ENCODE results near the gene IQSEC3. TPM values are rescaled to one million over a fixed set of nuclear protein-coding genes. Genes with fewer than 3 reads are reported as not detected.

The IQSEC3 gene
- total and polyA plus RNA-seq, 2 of the 13 experiments (the other 11 are each of a cell fraction or from before 2014, with no cell fraction given) = not detected

GRCh38 chr12:145369-145960, 78.9 kb downstream of the IQSEC3 start (continued):
- TF ChIP-seq ZNF639 (CRISPR knock-in tag; conservative IDR thresholded peaks at IDR 0.05) (no peak), SRSF1 (optimal IDR thresholded peaks at IDR 0.05; ENCODE audit: low read depth, low read length) (no peak), FOXK2 (IDR thresholded peaks at IDR 0.05) (no peak), ZNF75D (CRISPR knock-in tag; IDR thresholded peaks at IDR 0.05; ENCODE audit: borderline replicate concordance) (no peak), KLF11 (CRISPR knock-in tag; IDR thresholded peaks at IDR 0.05) (no peak), ZNF251 (CRISPR knock-in tag; IDR thresholded peaks at IDR 0.05) (no peak), TRIM22 (IDR thresholded peaks at IDR 0.05) (no peak), ZNF678 (CRISPR knock-in tag; IDR thresholded peaks at IDR 0.05) (no peak), ZNF777 (CRISPR knock-in tag; IDR thresholded peaks at IDR 0.05) (no peak), ZNF878 (CRISPR knock-in tag; IDR thresholded peaks at IDR 0.05) (no peak), ZNF598 (CRISPR knock-in tag; IDR thresholded peaks at IDR 0.05; ENCODE audit: borderline replicate concordance) (no peak), ZNF142 (CRISPR knock-in tag; IDR thresholded peaks at IDR 0.05) (no peak)
- TF ChIP-seq, protein P1, sequence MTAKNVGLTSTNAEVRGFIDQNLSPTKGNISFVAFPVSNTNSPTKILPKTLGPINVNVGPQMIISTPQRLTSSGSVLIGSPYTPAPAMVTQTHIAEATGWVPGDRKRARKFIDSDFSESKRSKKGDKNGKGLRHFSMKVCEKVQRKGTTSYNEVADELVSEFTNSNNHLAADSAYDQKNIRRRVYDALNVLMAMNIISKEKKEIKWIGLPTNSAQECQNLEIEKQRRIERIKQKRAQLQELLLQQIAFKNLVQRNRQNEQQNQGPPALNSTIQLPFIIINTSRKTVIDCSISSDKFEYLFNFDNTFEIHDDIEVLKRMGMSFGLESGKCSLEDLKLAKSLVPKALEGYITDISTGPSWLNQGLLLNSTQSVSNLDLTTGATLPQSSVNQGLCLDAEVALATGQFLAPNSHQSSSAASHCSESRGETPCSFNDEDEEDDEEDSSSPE (CRISPR knock-in tag; IDR thresholded peaks at IDR 0.05) = peak; percentile 27; the same call in 1 of the 2 replicates
- TF ChIP-seq, protein P2, sequence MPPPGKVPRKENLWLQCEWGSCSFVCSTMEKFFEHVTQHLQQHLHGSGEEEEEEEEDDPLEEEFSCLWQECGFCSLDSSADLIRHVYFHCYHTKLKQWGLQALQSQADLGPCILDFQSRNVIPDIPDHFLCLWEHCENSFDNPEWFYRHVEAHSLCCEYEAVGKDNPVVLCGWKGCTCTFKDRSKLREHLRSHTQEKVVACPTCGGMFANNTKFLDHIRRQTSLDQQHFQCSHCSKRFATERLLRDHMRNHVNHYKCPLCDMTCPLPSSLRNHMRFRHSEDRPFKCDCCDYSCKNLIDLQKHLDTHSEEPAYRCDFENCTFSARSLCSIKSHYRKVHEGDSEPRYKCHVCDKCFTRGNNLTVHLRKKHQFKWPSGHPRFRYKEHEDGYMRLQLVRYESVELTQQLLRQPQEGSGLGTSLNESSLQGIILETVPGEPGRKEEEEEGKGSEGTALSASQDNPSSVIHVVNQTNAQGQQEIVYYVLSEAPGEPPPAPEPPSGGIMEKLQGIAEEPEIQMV (CRISPR knock-in tag; IDR thresholded peaks at IDR 0.05; ENCODE audit: low read depth) = no peak
